Measurements from ENCODE around the gene CREB3L2. TPM values are rescaled to one million over a fixed set of nuclear protein-coding genes. Genes with fewer than 3 reads are reported as not detected.
"Not testable (repeated sequence)": the region's sequence is repeated elsewhere in the genome, so short reads cannot be mapped to it uniquely, and the experiment has no call there.

CREB3L2 gene
- total and polyA plus RNA-seq, 2 experiments from 2014 or later, result 37.6 to 38.3 TPM

GRCh38 chr7:137836113-137836509 lies 165.8 kb downstream of the CREB3L2 start:
- no peaks in the 10 kb centered on the region for H3K79me2 ChIP-seq
- H3K4me2 ChIP-seq, result no peak overlapping the region
- H2AFZ ChIP-seq, result no peak overlapping the region
- H4K20me1 ChIP-seq (ENCODE audit: insufficient read depth, poor library complexity, severe bottlenecking), result no peaks in the 10 kb centered on the region
- TF ChIP-seq CTCF (IDR thresholded peaks at IDR 0.05; ENCODE audit: poor library complexity) (no peak), EZH2 (IDR thresholded peaks at IDR 0.05; ENCODE audit: borderline replicate concordance) (no peak), EZH2phosphoT487 (IDR thresholded peaks at IDR 0.05; ENCODE audit: low read depth, severe bottlenecking, unreplicated experiment) (no peak)
- H3K27ac ChIP-seq, result no peak overlapping the region
- no peaks in the 10 kb centered on the region for H3K27me3 ChIP-seq
- no peaks in the 10 kb centered on the region for H3K4me1 ChIP-seq (ENCODE audit: insufficient read depth)
- WGBS (ENCODE audit: low lambda C conversion rate, missing lambda C conversion rate), result 94% methylated on average over 3 of the region's 3 CpGs
- H3K36me3 ChIP-seq (replicated peaks; ENCODE audit: insufficient read depth, low read depth), result no peaks in the 10 kb centered on the region
- H3K9me2 ChIP-seq (replicated peaks; ENCODE audit: insufficient read depth), result no peaks in the 10 kb centered on the region
- DNase-seq (ENCODE audit: low spot score), result no peak
- no peak overlapping the region for H3K4me3 ChIP-seq
- H3K9me3 ChIP-seq (ENCODE audit: low read depth), result no peaks in the 10 kb centered on the region

- H3K79me2 ChIP-seq, result no peaks in the 10 kb centered on the region
- no peak overlapping the region for H2AFZ ChIP-seq
- no peaks in the 10 kb centered on the region for H3K9me2 ChIP-seq (replicated peaks; ENCODE audit: insufficient read depth)
- no peak overlapping the region for H3K4me2 ChIP-seq
- WGBS (ENCODE audit: low lambda C conversion rate, missing lambda C conversion rate), result 90% methylated on average over 3 of the region's 3 CpGs
- no peaks in the 10 kb centered on the region for H3K9me3 ChIP-seq (ENCODE audit: low read depth)
- H3K27me3 ChIP-seq, result no peaks in the 10 kb centered on the region
- no peaks in the 10 kb centered on the region for H3K36me3 ChIP-seq (replicated peaks; ENCODE audit: insufficient read depth, low read depth)
- no peaks in the 10 kb centered on the region for H4K20me1 ChIP-seq (ENCODE audit: insufficient read depth, poor library complexity, severe bottlenecking)
- H3K4me3 ChIP-seq, result no peak overlapping the region
- no peak overlapping the region for H3K27ac ChIP-seq
- no peak for TF ChIP-seq EZH2phosphoT487 (IDR thresholded peaks at IDR 0.05; ENCODE audit: low read depth, severe bottlenecking, unreplicated experiment)
- TF ChIP-seq CTCF (IDR thresholded peaks at IDR 0.05; ENCODE audit: poor library complexity), result no peak
- TF ChIP-seq EZH2 (IDR thresholded peaks at IDR 0.05; ENCODE audit: borderline replicate concordance), result no peak
- H3K4me1 ChIP-seq (ENCODE audit: insufficient read depth), result no peaks in the 10 kb centered on the region
- no peak for DNase-seq (ENCODE audit: low spot score)
Measured at GRCh38 chr7:137835486-137836112, 166.3 kb downstream of the CREB3L2 start.

GRCh38 chr7:137834552-137834951 lies 167.3 kb downstream of the CREB3L2 start:
- Histone ChIP-seq H3K4me2 (no peak overlapping the region), H3K36me3 (replicated peaks; ENCODE audit: insufficient read depth, low read depth) (no peaks in the 10 kb centered on the region), H3K79me2 (no peaks in the 10 kb centered on the region), H3K27ac (no peak overlapping the region), H2AFZ (no peak overlapping the region), H3K9me2 (replicated peaks; ENCODE audit: insufficient read depth) (no peaks in the 10 kb centered on the region), H3K4me3 (no peak overlapping the region), H4K20me1 (ENCODE audit: insufficient read depth, poor library complexity, severe bottlenecking) (no peaks in the 10 kb centered on the region), H3K9me3 (ENCODE audit: low read depth) (no peaks in the 10 kb centered on the region), H3K4me1 (ENCODE audit: insufficient read depth) (no peaks in the 10 kb centered on the region), H3K27me3 (no peaks in the 10 kb centered on the region)
- DNase-seq (ENCODE audit: low spot score), result no peak
- 96% methylated on average over 1 of the region's 1 CpG for WGBS (ENCODE audit: low lambda C conversion rate, missing lambda C conversion rate)
- TF ChIP-seq CTCF (IDR thresholded peaks at IDR 0.05; ENCODE audit: poor library complexity) (no peak), EZH2 (IDR thresholded peaks at IDR 0.05; ENCODE audit: borderline replicate concordance) (no peak), EZH2phosphoT487 (IDR thresholded peaks at IDR 0.05; ENCODE audit: low read depth, severe bottlenecking, unreplicated experiment) (no peak)

GRCh38 chr7:137832990-137833389 lies 168.9 kb downstream of the CREB3L2 start:
- not testable (repeated sequence) for H3K9me3 ChIP-seq (ENCODE audit: low read depth); H3K4me2 ChIP-seq; H2AFZ ChIP-seq; H3K27me3 ChIP-seq; H3K36me3 ChIP-seq (replicated peaks; ENCODE audit: insufficient read depth, low read depth); H3K27ac ChIP-seq; H4K20me1 ChIP-seq (ENCODE audit: insufficient read depth, poor library complexity, severe bottlenecking); H3K4me1 ChIP-seq (ENCODE audit: insufficient read depth); H3K79me2 ChIP-seq; H3K9me2 ChIP-seq (replicated peaks; ENCODE audit: insufficient read depth); DNase-seq (ENCODE audit: low spot score); H3K4me3 ChIP-seq
- 91% methylated on average over 2 of the region's 2 CpGs for WGBS (ENCODE audit: low lambda C conversion rate, missing lambda C conversion rate)

Data from hepatocyte (in vitro differentiated cells).